Stimulated activated CD4-positive, alpha-beta T cell treated with anti-CD3 and anti-CD28 coated beads, TNF-alpha, amount 100 ng/mL, for 1 hour (primary cell): ENCODE measurements around the gene KRTAP5-6.

ENCODE experiments used
- DNase-seq, 3 donors: peaks; one replicate each; pipeline ENCODE4 v3.0.0-alpha.2; 2020; ENCODE audit warnings: low read depth in 3 of 3, low spot score in 1 of 3

Gene KRTAP5-6

DNA sequence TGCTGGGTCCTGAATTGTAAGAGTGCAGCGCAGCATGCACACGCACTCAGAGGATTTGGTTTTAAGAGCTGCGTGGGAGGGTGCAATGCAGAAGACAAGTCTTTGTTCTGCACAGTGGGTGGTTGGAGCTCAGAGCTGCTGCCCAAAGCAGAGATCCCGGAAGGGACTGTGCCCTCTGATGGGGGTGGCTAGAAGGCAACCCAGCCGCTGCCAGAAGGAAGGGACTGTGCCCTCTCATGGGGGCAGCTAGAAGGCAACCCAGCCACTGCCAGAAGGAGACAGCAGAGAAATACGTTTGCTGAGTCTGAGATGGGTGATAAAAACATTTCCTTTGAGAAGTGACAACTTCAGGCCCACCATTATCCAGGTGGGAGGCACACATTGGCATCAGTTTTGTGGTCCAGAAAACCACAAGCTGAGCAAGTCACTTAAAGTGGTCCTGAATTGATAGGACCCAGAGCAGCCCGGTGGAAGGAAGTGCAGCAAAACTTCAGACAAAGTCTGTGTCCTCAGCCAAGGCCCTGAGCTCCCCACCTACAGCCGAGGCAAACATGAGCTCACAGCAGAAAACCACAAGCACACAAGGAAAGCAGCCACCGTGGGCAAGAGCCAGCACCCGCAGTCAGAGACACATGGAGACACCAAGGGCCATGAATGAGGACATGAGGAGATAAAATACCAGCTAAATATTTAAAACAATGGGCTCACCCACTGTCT, 4.3 kb downstream of the KRTAP5-6 start:
- no peak for DNase-seq

- no peak for DNase-seq
Observed at GRCh38 chr11:1702506-1702905, 5.5 kb downstream of the KRTAP5-6 start.

- no peak for DNase-seq
Observed at GRCh38 chr11:1703146-1703545, 6.2 kb downstream of the KRTAP5-6 start.

DNA sequence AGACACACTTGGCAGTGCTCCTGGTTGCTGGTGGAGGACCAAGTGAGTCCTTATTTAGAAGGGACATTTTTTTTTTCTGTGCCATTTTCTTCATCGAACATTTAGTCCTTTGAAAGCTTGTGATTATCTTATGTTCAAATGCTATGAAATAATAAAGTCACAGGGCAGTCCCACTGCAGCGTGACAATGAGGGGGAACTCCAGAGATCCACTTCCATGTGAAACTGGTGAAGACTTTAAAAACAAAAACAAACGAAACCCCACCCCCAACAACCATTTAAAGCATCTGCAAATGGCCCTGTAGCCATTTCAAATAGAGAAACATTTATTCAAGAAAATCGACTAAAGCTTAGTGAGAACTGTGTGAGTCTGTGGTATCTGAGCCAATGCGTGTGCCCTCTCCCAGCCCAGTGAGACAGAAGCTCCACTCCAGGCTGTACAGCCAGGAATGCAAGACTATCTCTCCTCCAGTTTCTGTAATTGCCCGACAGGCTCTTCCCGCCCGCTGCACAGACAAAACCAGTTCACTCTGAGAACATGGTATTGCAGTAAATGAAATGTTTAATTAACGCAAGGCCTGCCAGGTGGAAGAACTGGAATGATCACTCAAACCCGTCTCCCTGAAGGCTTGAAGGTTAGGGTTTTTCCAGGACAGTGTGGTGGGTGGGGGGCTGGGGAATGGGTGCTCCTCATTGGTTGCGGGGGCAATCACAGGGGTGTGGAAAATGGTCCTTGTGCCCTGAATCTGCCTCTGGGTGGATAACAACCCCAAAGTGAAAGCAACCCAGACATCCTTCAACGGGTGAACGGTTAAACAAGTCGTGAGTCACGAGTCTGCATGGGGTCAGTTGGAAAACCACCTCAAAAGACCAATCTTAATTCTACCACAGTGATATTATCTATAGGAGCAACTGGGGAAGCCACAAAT, 8.4 kb downstream of the KRTAP5-6 start:
- no peak for DNase-seq

DNA sequence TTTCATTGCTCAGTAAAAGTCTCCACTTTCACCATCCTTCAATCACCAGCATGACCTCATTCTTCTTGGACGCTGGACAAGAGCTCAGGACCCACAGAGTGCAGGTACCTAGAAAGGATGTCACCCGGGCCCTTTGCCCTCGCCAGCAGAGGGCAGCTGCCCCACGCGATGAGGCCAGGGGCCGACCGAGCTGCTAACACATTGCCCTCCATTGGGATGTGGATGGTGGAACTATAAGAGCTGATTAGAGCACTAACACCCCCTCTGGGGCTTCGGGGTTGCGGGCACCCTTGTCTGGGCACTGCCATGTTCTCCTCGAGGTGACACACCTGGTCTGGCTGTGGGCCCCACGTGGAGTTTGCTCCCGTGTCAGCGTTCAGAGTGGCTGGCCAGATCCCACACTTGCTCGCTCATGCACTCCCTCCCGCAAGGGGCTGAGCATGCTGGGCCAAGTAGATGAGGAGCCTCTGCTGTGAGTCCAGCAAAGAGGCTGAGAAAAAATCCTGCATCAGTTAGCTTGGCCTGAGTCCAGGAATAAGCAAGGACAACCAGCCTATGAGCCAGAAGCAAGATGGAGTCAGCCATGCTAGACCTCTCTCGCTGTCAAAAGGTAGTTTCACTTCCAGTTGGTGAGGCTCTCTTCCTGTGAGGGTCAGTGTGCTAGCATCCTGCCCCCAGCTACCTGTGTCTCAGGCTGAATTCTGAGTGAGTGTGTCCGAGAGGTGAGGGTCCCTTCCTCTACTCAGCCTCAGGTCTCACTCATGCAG, 9.8 kb downstream of the KRTAP5-6 start:
- DNase-seq = no peak

DNA sequence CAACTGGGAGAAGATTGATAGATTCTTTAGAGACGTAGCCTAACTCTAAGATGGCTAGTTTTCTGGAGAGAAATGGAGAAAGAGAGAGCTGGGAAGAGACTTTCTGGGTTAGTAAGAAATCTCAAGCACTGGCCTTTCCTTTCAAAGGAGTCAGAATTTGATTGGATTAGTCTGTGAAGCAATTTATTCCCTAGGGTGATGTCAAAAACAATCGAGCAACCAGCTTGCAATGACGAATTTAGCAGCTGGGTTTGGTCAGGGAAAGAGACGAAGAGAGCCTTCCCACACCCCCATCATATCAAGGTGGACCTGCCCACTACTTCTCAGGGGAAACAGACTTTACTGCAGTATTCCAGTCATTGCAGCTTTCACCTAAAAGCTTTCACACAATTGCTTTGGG, 10.8 kb downstream of the KRTAP5-6 start:
- DNase-seq = no peak

- DNase-seq = no peak
Observed at GRCh38 chr11:1708716-1709115, 11.7 kb downstream of the KRTAP5-6 start.

DNA sequence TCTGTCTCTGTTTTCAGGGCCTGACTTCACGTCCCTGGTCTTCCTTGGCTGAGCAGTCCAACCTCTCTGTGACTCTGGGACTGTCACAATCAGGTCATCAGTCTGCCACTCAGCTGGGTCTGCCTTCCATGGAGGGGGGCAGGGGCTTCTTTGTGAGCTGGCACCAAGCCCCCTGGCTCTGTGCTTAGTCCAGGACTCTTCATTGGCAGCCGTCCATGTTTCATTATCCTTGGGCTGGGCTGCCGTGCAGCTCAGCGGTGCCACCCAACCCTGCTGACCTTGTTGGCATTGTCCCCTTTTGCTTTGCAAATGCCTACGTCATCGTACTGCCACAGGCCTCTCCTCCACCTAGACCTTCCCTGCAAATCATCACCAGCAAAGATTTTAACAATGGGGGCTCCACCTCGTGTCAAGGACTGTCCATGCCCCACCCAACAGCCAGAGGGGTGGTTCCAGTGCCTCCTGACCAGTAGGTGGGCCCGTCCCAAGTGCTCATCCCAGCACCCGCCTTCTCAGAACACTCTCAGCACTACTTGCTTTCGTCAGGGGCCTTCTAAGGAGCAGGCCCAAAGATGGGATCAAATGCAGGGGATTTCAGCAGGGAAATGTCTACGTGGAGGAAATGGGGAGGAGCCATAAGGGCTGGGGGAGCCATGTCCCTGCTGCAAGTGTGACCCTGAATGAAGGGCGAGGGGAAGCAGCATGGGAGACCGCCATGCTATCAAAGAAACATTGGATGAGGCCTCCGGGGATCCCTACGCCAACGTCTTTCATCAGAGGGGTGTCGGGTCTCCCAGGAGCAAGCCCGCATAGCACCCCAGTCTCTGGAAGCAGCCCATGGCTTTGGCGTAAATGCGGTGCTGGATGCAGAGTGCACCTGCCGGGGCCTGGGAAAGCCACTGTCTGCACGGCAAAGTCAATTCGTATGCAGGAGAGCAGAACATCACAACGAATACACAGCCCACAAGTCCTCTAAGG, 18.2 kb downstream of the KRTAP5-6 start:
- DNase-seq = no peak

DNA sequence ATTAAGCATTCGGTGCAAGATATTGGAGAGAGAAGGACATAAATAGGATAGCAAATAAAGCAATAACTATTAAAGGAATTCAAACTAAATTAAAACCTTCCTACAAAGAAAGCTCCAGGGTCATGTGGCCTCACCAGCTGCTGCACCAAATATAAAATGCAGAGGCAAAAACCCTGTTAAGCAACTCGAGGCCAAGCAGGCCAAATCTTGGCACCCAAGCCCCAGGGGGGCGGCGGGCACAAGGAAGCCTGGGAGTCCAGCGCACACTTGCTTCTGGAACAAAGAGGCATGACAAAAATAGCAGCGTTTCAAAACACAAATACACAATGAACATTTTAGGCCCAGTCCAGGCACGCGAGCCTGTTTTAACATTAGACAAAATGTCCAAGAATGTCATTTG, 20.8 kb downstream of the KRTAP5-6 start:
- no peak for DNase-seq

DNA sequence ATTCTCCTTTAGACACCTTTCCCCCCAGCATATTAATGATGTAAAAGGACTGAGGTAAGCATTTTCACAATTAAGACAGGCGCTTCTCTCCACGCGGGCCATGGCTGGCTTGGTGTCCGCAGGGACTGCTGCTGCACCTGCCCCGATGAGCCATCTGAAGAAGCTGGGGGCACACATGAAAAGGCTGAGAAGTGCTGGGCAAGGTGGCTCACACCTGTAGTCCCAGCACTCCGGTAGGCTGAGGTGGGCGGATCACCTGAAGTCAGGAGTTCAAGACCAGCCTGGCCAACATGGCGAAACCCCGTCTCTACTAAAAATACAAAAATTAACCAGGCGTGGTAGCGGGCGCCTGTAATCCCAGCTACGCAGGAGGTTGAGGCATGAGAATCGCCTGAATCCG, 21.3 kb downstream of the KRTAP5-6 start:
- DNase-seq = no peak

DNA sequence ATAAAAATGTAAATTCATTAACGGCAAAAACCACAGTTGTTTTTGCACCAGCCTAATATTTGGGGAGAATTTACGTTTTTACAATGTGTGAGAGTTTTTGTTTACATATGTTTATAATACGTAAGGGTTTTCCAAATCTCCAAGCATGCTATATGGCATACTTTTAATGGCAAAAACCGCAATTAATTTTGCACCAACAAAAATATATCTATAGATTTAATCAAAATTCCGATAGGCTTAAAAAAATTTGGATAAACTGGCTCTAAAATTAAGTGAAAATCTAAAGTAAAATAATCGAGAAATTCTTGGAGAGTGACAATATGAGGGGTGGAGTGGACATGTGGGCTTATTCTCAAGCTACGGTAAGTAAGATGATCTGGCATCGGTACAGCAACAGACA, 22.8 kb downstream of the KRTAP5-6 start:
- no peak for DNase-seq

- no peak for DNase-seq
Observed at GRCh38 chr11:1727096-1727690, 30.2 kb downstream of the KRTAP5-6 start.

DNA sequence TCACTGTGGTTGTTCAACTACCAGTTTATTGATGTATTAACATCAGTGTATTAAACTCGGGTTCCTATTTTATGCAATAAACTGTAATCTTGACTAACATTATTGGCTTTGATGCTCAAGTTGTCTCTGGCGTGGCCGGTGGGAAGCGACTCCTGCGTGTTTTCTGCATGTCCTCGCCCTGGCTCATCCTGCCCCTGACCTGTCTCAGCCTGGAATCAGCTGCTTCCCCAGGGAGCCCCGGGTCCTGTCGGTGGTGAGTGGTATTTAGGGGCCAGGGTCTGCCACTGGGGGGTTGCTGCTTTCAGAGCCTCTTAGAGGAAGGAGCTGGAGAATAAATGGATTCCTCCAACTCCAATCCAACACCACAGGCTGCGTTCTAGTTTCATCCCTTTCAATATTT, 30.9 kb downstream of the KRTAP5-6 start:
- DNase-seq = no peak

DNA sequence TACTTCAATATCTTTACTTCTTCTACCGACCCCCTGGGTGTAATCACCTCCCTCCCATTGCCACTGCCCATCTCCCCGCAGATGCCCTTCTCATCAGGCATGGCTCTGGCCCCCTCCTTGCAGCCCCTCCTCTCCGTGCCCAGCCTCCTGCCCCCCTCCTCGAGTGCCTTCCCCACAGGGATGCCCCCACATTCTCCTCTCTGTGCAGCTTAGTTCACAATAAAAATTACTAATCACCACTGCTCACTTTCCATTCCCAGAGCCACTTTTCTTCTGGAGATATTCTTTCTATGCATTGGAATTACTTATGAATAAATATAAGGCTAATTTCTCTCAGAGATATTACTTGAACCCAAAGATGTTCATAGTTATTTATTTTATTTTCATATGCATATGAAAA, 31.3 kb downstream of the KRTAP5-6 start:
- no peak for DNase-seq

DNA sequence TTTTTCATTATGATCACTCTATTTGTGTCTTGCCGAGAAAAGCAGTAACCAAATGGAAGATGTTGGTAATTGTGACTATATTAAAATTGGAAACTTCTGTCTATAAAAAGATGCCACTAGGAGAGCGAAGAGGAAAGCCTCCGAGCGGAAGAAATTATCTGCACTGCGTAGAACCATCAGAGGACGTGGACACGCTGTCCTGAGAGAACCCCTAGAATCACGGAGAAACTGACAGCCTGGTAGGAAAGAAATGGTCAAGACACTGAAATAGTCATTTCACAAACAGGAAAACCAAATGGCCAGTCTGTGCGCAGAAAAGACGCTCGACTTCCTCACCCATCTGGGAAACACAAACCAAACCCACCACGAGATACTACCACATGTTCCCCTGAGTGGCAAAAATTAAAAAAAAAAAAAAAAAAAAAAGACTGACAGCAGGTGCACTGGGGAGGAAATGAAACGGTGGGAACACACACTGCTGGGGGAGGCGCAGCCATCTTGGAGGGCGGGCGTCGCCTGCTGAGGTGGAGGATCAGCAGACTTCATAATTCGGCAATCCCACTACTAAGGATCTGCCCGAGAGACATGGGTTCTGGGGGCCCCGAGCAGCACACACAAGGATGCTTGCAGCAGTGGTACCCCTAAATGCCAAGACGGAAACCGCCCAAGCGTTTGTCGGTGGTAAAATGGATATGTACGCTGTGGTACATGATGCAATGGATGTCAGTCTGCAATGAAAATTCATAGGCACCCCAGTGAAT, 32.1 kb downstream of the KRTAP5-6 start:
- no peak for DNase-seq

DNA sequence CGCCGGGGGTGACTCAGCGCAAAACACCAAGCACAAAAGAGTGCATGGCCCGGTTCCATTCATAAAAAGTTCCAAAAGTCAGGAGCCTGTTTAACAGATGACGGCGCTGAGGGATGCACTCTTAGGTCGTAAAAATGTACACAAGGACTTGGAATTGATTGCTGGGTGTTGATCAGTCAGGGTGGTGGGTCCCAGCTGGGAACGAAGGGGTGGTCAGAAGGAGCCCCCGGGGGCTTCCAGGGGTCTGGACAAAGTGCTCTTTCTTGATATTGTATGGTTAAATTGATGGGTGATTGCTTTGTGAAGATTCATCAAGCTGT, 32.7 kb downstream of the KRTAP5-6 start:
- DNase-seq = no peak

DNA sequence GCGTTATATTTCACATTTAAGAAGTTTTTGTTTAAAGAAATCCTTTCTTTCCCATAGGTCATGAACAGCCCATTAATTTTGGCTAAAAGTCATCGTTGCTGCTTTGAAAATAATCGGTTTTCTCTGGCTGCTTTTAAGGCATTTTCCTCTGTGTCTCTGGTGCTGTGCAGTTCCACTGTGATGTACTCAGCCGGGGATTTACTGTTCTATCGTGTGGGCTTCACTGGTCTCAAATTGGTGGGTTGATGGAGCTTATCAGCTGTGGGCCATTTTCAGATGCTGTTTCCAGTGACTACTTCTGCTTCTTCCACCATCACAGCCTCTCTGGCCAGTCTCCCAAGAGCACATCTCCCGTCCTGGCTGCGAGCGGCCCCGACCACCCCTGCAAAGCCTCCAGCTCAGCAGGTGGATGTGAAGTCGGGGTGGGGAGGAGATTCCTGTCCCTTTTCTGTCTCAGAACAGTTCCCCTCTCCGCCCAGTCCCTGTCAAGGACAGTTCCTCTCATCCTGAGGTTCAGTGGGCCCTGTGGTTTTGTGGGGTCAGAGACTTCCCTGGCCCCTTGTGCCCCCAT, 33.1 kb downstream of the KRTAP5-6 start:
- DNase-seq = no peak

- no peak for DNase-seq
Observed at GRCh38 chr11:1731451-1732059, 34.6 kb downstream of the KRTAP5-6 start.
